ENCODE measurements around the gene APOBEC4. TPM values are rescaled to one million over a fixed set of nuclear protein-coding genes. Genes with fewer than 3 reads are reported as not detected.

The APOBEC4 gene
- total RNA-seq, 4 donors from 2014 or later: not detected

- TF ChIP-seq EP300 (IDR thresholded peaks at IDR 0.05): no peak
- TF ChIP-seq POLR2A (IDR thresholded peaks at IDR 0.05): no peak
- no peak for TF ChIP-seq POLR2AphosphoS5 (IDR thresholded peaks at IDR 0.05)
- H3K36me3 ChIP-seq: no peaks in the 10 kb centered on the region
- H3K4me3 ChIP-seq: no peak overlapping the region
- DNase-seq (ENCODE audit: low spot score in 2 of 2): no peak
- H3K27me3 ChIP-seq: no peaks in the 10 kb centered on the region
- H3K4me1 ChIP-seq: peaks cover 3% of the 10 kb centered on the region
- WGBS: 86% methylated on average over 1 of the region's 1 CpG
- no peak overlapping the region for H3K27ac ChIP-seq
- no peaks in the 10 kb centered on the region for H3K9me3 ChIP-seq
Observed at GRCh38 chr1:183602510-183602909, 50.6 kb downstream of the APOBEC4 start.

- WGBS: 88% methylated on average over 3 of the region's 3 CpGs
- H3K4me1 ChIP-seq: peaks cover 3% of the 10 kb centered on the region
- no peak for TF ChIP-seq CTCF (IDR thresholded peaks at IDR 0.05)
- no peak for TF ChIP-seq EP300 (IDR thresholded peaks at IDR 0.05)
Observed at GRCh38 chr1:183600634-183601033, 52.5 kb downstream of the APOBEC4 start.

GRCh38 chr1:183600136-183600535, 53.0 kb downstream of the APOBEC4 start:
- no peaks in the 10 kb centered on the region for H3K36me3 ChIP-seq
- H3K27me3 ChIP-seq: no peaks in the 10 kb centered on the region
- no peak for TF ChIP-seq POLR2A (IDR thresholded peaks at IDR 0.05)
- no peak for TF ChIP-seq EP300 (IDR thresholded peaks at IDR 0.05)
- peak in 1 of 3 donors; percentile 72 for TF ChIP-seq POLR2AphosphoS5 (IDR thresholded peaks at IDR 0.05)
- TF ChIP-seq CTCF (IDR thresholded peaks at IDR 0.05): no peak
- H3K4me1 ChIP-seq: peaks cover 3% of the 10 kb centered on the region
- H3K27ac ChIP-seq: no peak overlapping the region
- no peak for DNase-seq (ENCODE audit: low spot score in 2 of 2)
- H3K4me3 ChIP-seq: no peak overlapping the region
- 69% methylated on average over 3 of the region's 3 CpGs for WGBS
- H3K9me3 ChIP-seq: no peaks in the 10 kb centered on the region

More at GRCh38 chr1:183600634-183601033, 52.5 kb downstream of the APOBEC4 start:
- Histone ChIP-seq H3K4me3 (no peak overlapping the region), H3K36me3 (no peaks in the 10 kb centered on the region), H3K9me3 (no peaks in the 10 kb centered on the region), H3K27me3 (no peaks in the 10 kb centered on the region), H3K27ac (no peak overlapping the region)
- no peak for DNase-seq (ENCODE audit: low spot score in 2 of 2)

- H3K9me3 ChIP-seq: no peaks in the 10 kb centered on the region
- no peak overlapping the region for H3K27ac ChIP-seq
- TF ChIP-seq POLR2AphosphoS5 (IDR thresholded peaks at IDR 0.05) (no peak), POLR2A (IDR thresholded peaks at IDR 0.05) (no peak), CTCF (IDR thresholded peaks at IDR 0.05) (no peak), EP300 (IDR thresholded peaks at IDR 0.05) (no peak)
- 45% methylated on average over 2 of the region's 2 CpGs for WGBS
- no peak for DNase-seq (ENCODE audit: low spot score in 2 of 2)
- H3K4me3 ChIP-seq: no peak overlapping the region
- H3K4me1 ChIP-seq: peaks cover 3% of the 10 kb centered on the region
- no peaks in the 10 kb centered on the region for H3K36me3 ChIP-seq
- no peaks in the 10 kb centered on the region for H3K27me3 ChIP-seq
Observed at GRCh38 chr1:183598386-183598785, 54.7 kb downstream of the APOBEC4 start.

- Histone ChIP-seq H3K27ac (peak overlapping the region; percentile 31), H3K27me3 (no peaks in the 10 kb centered on the region), H3K4me1 (peaks cover 3% of the 10 kb centered on the region), H3K36me3 (no peaks in the 10 kb centered on the region), H3K9me3 (no peaks in the 10 kb centered on the region), H3K4me3 (no peak overlapping the region)
- DNase-seq (ENCODE audit: low spot score in 2 of 2): no peak
- 75% methylated on average over 5 of the region's 5 CpGs for WGBS
- TF ChIP-seq CTCF (IDR thresholded peaks at IDR 0.05): no peak
- no peak for TF ChIP-seq EP300 (IDR thresholded peaks at IDR 0.05)
- TF ChIP-seq POLR2AphosphoS5 (IDR thresholded peaks at IDR 0.05): no peak
- TF ChIP-seq POLR2A (IDR thresholded peaks at IDR 0.05): no peak
Observed at GRCh38 chr1:183597656-183598347, 55.3 kb downstream of the APOBEC4 start.

All from suprapubic skin (tissue), 4 donors.